ENCODE data around the gene KLC1.

The KLC1 gene

GRCh38 chr14:103738166-103738565, 109.2 kb downstream of the KLC1 start:
- no peak for DNase-seq

GRCh38 chr14:103738701-103739451, 109.9 kb downstream of the KLC1 start:
- no peak for DNase-seq

- no peak for DNase-seq
These were observed 110.4 kb downstream of the KLC1 start for GRCh38 chr14:103739466-103739792.

- no peak for DNase-seq
These were observed 110.9 kb downstream of the KLC1 start for GRCh38 chr14:103739793-103740501.

- no peak for DNase-seq
These were observed 112.1 kb downstream of the KLC1 start for GRCh38 chr14:103740991-103741689.

- DNase-seq: no peak
These were observed 112.9 kb downstream of the KLC1 start for GRCh38 chr14:103741876-103742275.

- DNase-seq: no peak
These were observed 113.7 kb downstream of the KLC1 start for GRCh38 chr14:103742499-103743255.

GRCh38 chr14:103743691-103744090, 114.7 kb downstream of the KLC1 start:
- no peak for DNase-seq

- no peak for DNase-seq
These were observed 115.8 kb downstream of the KLC1 start for GRCh38 chr14:103744621-103745395.

- no peak for DNase-seq
These were observed 116.4 kb downstream of the KLC1 start for GRCh38 chr14:103745424-103745823.

- no peak for DNase-seq
These were observed 117.7 kb downstream of the KLC1 start for GRCh38 chr14:103746701-103747100.

- DNase-seq: peak; percentile 21 to 42
These were observed 119.5 kb downstream of the KLC1 start for GRCh38 chr14:103748534-103748857.

GRCh38 chr14:103749452-103749851, 120.4 kb downstream of the KLC1 start:
- peak in 1 of 2 experiments; percentile 33 for DNase-seq

GRCh38 chr14:103749860-103750259, 120.8 kb downstream of the KLC1 start:
- DNase-seq: no peak
